Measurements from ENCODE around the gene LMBR1.
"Not testable (repeated sequence)": the region's sequence is repeated elsewhere in the genome, so short reads cannot be mapped to it uniquely, and the experiment has no call there.

The LMBR1 gene

DNA sequence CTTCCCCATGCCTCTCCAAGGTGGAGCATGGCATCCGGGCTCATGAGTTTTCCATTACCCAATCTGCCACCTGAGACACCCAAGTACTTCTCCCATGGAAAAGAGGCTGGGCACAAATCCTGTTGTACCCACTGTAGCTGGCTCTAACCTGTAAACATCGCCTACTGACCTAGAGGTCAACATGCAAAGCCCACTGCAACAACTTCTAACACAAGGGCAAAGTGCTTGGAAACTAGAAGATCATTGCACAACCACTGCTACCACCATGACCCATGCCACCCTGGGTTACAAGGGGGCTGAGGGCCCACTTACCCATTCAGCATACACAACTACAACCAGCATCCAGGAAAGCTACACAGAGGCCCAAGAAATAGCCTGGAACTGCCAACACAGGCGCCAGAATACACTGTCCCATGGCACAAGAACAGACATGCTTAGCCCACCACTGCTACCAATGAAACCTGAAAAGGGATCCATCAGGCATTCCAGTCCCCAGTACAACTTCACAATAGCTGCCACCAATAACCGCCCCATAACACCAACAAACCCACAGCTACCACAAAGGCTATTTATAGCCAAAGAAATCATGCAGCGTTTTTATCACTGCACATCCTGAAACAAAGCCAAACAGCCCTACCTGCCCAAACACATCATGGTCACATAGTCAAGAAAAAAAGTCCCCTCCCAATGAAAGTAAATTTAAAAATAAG, 189.1 kb downstream of the LMBR1 start:
- TF ChIP-seq YY1 (IDR thresholded peaks at IDR 0.05; ENCODE audit: insufficient read depth, insufficient read length) (no peak), SUZ12 (IDR thresholded peaks at IDR 0.05; ENCODE audit: extremely low read depth, insufficient read depth, insufficient read length) (no peak), ZNF274 (IDR thresholded peaks at IDR 0.05; ENCODE audit: low read depth, low read length) (no peak)
- no peaks in the 10 kb centered on the region for H3K4me1 ChIP-seq (ENCODE audit: insufficient read depth, insufficient read length)
- no peaks in the 10 kb centered on the region for H3K27me3 ChIP-seq (ENCODE audit: insufficient read depth, insufficient read length)
- H3K9ac ChIP-seq (ENCODE audit: insufficient read length, low read depth): no peak overlapping the region
- DNase-seq (ENCODE audit: low read depth, low spot score): no peak
- H3K36me3 ChIP-seq (ENCODE audit: insufficient read depth, insufficient read length, low read length): no peaks in the 10 kb centered on the region
- no peak overlapping the region for H3K4me3 ChIP-seq (ENCODE audit: insufficient read length, low read depth)
- H3K9me3 ChIP-seq (ENCODE audit: insufficient read depth, low read length): no peaks in the 10 kb centered on the region

DNA sequence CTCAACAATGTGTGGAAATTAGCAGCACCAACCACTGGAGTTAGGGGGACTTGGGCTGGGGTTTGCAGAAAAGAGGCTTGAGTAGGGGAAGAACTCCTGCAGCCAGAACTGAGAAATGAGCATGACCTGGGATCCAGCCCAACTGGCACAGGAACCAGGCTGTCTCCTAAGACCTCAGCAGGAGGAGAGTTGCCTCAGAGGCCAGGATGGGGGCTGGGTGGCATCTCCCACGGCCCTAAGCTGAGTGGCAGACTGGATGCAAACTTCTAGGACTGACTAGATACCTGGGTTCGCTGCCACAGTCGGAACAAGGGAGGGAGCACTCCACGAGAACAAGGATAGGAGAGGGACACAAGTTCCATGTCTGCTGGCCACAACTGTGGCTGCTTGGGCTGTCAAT, 189.8 kb downstream of the LMBR1 start:
- TF ChIP-seq ZNF274 (IDR thresholded peaks at IDR 0.05; ENCODE audit: low read depth, low read length): no peak
- TF ChIP-seq YY1 (IDR thresholded peaks at IDR 0.05; ENCODE audit: insufficient read depth, insufficient read length): no peak
- no peak for TF ChIP-seq SUZ12 (IDR thresholded peaks at IDR 0.05; ENCODE audit: extremely low read depth, insufficient read depth, insufficient read length)
- Histone ChIP-seq H3K36me3 (ENCODE audit: insufficient read depth, insufficient read length, low read length) (no peaks in the 10 kb centered on the region), H3K9me3 (ENCODE audit: insufficient read depth, low read length) (peaks cover 6% of the 10 kb centered on the region; the same call in 1 of the 2 replicates), H3K27me3 (ENCODE audit: insufficient read depth, insufficient read length) (no peaks in the 10 kb centered on the region), H3K4me3 (ENCODE audit: insufficient read length, low read depth) (no peak overlapping the region), H3K9ac (ENCODE audit: insufficient read length, low read depth) (no peak overlapping the region), H3K4me1 (ENCODE audit: insufficient read depth, insufficient read length) (no peaks in the 10 kb centered on the region)
- no peak for DNase-seq (ENCODE audit: low read depth, low spot score)

DNA sequence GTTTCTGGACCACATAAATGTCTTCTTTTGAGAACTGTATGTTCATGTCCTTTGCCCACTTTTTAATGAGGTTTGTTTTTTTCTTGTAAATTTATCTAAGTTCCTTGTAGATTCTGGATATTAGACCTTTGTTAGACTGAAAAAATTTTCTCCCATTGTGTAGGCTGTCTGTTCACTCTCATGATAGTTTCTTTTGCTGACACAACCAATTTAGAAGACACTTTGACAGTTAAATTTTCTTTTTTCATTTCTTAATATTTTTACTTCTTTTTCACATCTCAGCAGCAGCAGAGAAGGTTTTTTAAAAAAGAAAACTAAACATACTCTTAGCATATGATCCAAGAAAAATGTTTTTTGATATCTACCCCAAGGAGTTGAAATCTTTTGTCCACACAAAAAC, 190.6 kb downstream of the LMBR1 start:
- no peaks in the 10 kb centered on the region for H3K36me3 ChIP-seq (ENCODE audit: insufficient read depth, insufficient read length, low read length)
- no peak overlapping the region for H3K4me3 ChIP-seq (ENCODE audit: insufficient read length, low read depth)
- H3K9ac ChIP-seq (ENCODE audit: insufficient read length, low read depth): no peak overlapping the region
- TF ChIP-seq SUZ12 (IDR thresholded peaks at IDR 0.05; ENCODE audit: extremely low read depth, insufficient read depth, insufficient read length) (no peak), YY1 (IDR thresholded peaks at IDR 0.05; ENCODE audit: insufficient read depth, insufficient read length) (no peak), ZNF274 (IDR thresholded peaks at IDR 0.05; ENCODE audit: low read depth, low read length) (no peak)
- no peaks in the 10 kb centered on the region for H3K4me1 ChIP-seq (ENCODE audit: insufficient read depth, insufficient read length)
- H3K9me3 ChIP-seq (ENCODE audit: insufficient read depth, low read length): peaks cover 14% of the 10 kb centered on the region; the same call in 1 of the 2 replicates
- DNase-seq (ENCODE audit: low read depth, low spot score): no peak
- no peaks in the 10 kb centered on the region for H3K27me3 ChIP-seq (ENCODE audit: insufficient read depth, insufficient read length)

GRCh38 chr7:156701787-156702186, 191.2 kb downstream of the LMBR1 start:
- H3K9me3 ChIP-seq (ENCODE audit: insufficient read depth, low read length): peaks cover 20% of the 10 kb centered on the region; the same call in 1 of the 2 replicates
- H3K4me1 ChIP-seq (ENCODE audit: insufficient read depth, insufficient read length); DNase-seq (ENCODE audit: low read depth, low spot score); H3K27me3 ChIP-seq (ENCODE audit: insufficient read depth, insufficient read length); H3K9ac ChIP-seq (ENCODE audit: insufficient read length, low read depth); H3K36me3 ChIP-seq (ENCODE audit: insufficient read depth, insufficient read length, low read length); H3K4me3 ChIP-seq (ENCODE audit: insufficient read length, low read depth): not testable (repeated sequence)

DNA sequence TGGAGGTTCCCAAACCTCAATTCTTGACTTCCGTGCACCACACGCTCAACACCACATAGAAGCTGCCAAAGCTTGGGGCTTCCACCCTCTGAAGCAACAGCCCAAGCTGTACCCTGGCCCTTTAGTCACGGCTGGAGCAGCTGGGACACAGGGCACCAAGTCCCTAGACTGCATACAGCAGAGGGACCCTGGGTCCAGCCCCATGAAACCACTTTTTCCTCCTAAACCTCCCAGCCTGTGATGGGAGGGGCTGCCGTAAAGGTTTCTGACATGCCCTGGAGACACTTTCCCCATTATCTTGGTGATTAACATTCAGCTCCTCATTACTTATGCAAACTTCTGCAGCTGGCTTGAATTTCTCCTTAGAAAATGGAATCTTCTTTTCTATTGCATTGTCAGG, 194.5 kb downstream of the LMBR1 start:
- DNase-seq (ENCODE audit: low read depth, low spot score); H3K9ac ChIP-seq (ENCODE audit: insufficient read length, low read depth); H3K27me3 ChIP-seq (ENCODE audit: insufficient read depth, insufficient read length); H3K4me3 ChIP-seq (ENCODE audit: insufficient read length, low read depth); H3K4me1 ChIP-seq (ENCODE audit: insufficient read depth, insufficient read length); H3K36me3 ChIP-seq (ENCODE audit: insufficient read depth, insufficient read length, low read length): not testable (repeated sequence)
- peaks cover 20% of the 10 kb centered on the region; the same call in 1 of the 2 replicates for H3K9me3 ChIP-seq (ENCODE audit: insufficient read depth, low read length)

GRCh38 chr7:156697283-156697682, 195.7 kb downstream of the LMBR1 start:
- H3K9ac ChIP-seq (ENCODE audit: insufficient read length, low read depth); H3K4me3 ChIP-seq (ENCODE audit: insufficient read length, low read depth); H3K4me1 ChIP-seq (ENCODE audit: insufficient read depth, insufficient read length); H3K36me3 ChIP-seq (ENCODE audit: insufficient read depth, insufficient read length, low read length); H3K27me3 ChIP-seq (ENCODE audit: insufficient read depth, insufficient read length); DNase-seq (ENCODE audit: low read depth, low spot score): not testable (repeated sequence)
- H3K9me3 ChIP-seq (ENCODE audit: insufficient read depth, low read length): peaks cover 20% of the 10 kb centered on the region; the same call in 1 of the 2 replicates

GRCh38 chr7:156693627-156694026, 199.4 kb downstream of the LMBR1 start:
- Histone ChIP-seq H3K9ac (ENCODE audit: insufficient read length, low read depth) (no peak overlapping the region), H3K36me3 (ENCODE audit: insufficient read depth, insufficient read length, low read length) (no peaks in the 10 kb centered on the region), H3K9me3 (ENCODE audit: insufficient read depth, low read length) (peaks cover 18% of the 10 kb centered on the region; the same call in 1 of the 2 replicates), H3K4me3 (ENCODE audit: insufficient read length, low read depth) (no peak overlapping the region), H3K4me1 (ENCODE audit: insufficient read depth, insufficient read length) (no peaks in the 10 kb centered on the region), H3K27me3 (ENCODE audit: insufficient read depth, insufficient read length) (no peaks in the 10 kb centered on the region)
- no peak for TF ChIP-seq ZNF274 (IDR thresholded peaks at IDR 0.05; ENCODE audit: low read depth, low read length)
- no peak for TF ChIP-seq SUZ12 (IDR thresholded peaks at IDR 0.05; ENCODE audit: extremely low read depth, insufficient read depth, insufficient read length)
- no peak for TF ChIP-seq YY1 (IDR thresholded peaks at IDR 0.05; ENCODE audit: insufficient read depth, insufficient read length)
- DNase-seq (ENCODE audit: low read depth, low spot score): no peak

- no peaks in the 10 kb centered on the region for H3K36me3 ChIP-seq (ENCODE audit: insufficient read depth, insufficient read length, low read length)
- H3K9me3 ChIP-seq (ENCODE audit: insufficient read depth, low read length): peaks cover 11% of the 10 kb centered on the region; the same call in 1 of the 2 replicates
- H3K9ac ChIP-seq (ENCODE audit: insufficient read length, low read depth): no peak overlapping the region
- no peaks in the 10 kb centered on the region for H3K27me3 ChIP-seq (ENCODE audit: insufficient read depth, insufficient read length)
- H3K4me3 ChIP-seq (ENCODE audit: insufficient read length, low read depth): no peak overlapping the region
- TF ChIP-seq SUZ12 (IDR thresholded peaks at IDR 0.05; ENCODE audit: extremely low read depth, insufficient read depth, insufficient read length) (no peak), YY1 (IDR thresholded peaks at IDR 0.05; ENCODE audit: insufficient read depth, insufficient read length) (no peak), ZNF274 (IDR thresholded peaks at IDR 0.05; ENCODE audit: low read depth, low read length) (no peak)
- no peak for DNase-seq (ENCODE audit: low read depth, low spot score)
- H3K4me1 ChIP-seq (ENCODE audit: insufficient read depth, insufficient read length): no peaks in the 10 kb centered on the region
These were observed 200.1 kb downstream of the LMBR1 start for GRCh38 chr7:156692849-156693248.

Data from NT2/D1 (cell line).